ENCODE data around the gene C6orf47.

C6orf47 gene

GRCh38 chr6:31676322-31676903 is 15.8 kb upstream of the C6orf47 start:
- H3K27ac ChIP-seq: no peak overlapping the region
- H3K4me3 ChIP-seq (ENCODE audit: low read depth, low read length): no peak overlapping the region
- no peak overlapping the region for H2AFZ ChIP-seq
- H3K79me2 ChIP-seq: no peaks in the 10 kb centered on the region
- H3K27me3 ChIP-seq (ENCODE audit: control insufficient read depth, insufficient read depth, low read length): no peaks in the 10 kb centered on the region
- no peak for TF ChIP-seq CTCF (IDR thresholded peaks at IDR 0.05)
- no peak overlapping the region for H3K9ac ChIP-seq
- no peak overlapping the region for H3K4me2 ChIP-seq (ENCODE audit: low read length)
- no peaks in the 10 kb centered on the region for H3K9me3 ChIP-seq (ENCODE audit: control insufficient read depth, low read length)
- H3K4me1 ChIP-seq: peaks cover 9% of the 10 kb centered on the region
- no peaks in the 10 kb centered on the region for H3K36me3 ChIP-seq (ENCODE audit: control insufficient read depth, insufficient read depth, low read length)

- Histone ChIP-seq H3K27ac (no peak within 1 kb of the TSS), H3K4me2 (ENCODE audit: low read length) (no peak within 1 kb of the TSS), H3K9me3 (ENCODE audit: control insufficient read depth, low read length) (no peaks in the 10 kb centered on the region), H3K36me3 (ENCODE audit: control insufficient read depth, insufficient read depth, low read length) (no peaks in the 10 kb centered on the region), H2AFZ (no peak within 1 kb of the TSS), H3K9ac (no peak within 1 kb of the TSS), H3K79me2 (peaks cover 14% of the 10 kb centered on the region), H3K4me3 (ENCODE audit: low read depth, low read length) (no peak within 1 kb of the TSS), H3K4me1 (no peaks in the 10 kb centered on the region), H3K27me3 (ENCODE audit: control insufficient read depth, insufficient read depth, low read length) (no peaks in the 10 kb centered on the region)
- no peak for TF ChIP-seq CTCF (IDR thresholded peaks at IDR 0.05)
These were observed 9.1 kb upstream of the C6orf47 start, which contains the start of gene LY6G5B for GRCh38 chr6:31669676-31670075. LY6G5B (plus strand) TSS chr6:31669976; CDS start chr6:31670951, 975 bp downstream.

- peak overlapping the region; percentile 99 for H3K27ac ChIP-seq
- H3K4me3 ChIP-seq (ENCODE audit: low read depth, low read length): peak overlapping the region; percentile 99
- no peaks in the 10 kb centered on the region for H3K36me3 ChIP-seq (ENCODE audit: control insufficient read depth, insufficient read depth, low read length)
- no peaks in the 10 kb centered on the region for H3K9me3 ChIP-seq (ENCODE audit: control insufficient read depth, low read length)
- H3K79me2 ChIP-seq: peaks cover 18% of the 10 kb centered on the region
- H3K4me2 ChIP-seq (ENCODE audit: low read length): peak overlapping the region; percentile 98
- peak overlapping the region; percentile 92 for H2AFZ ChIP-seq
- no peaks in the 10 kb centered on the region for H3K27me3 ChIP-seq (ENCODE audit: control insufficient read depth, insufficient read depth, low read length)
- H3K9ac ChIP-seq: peak overlapping the region; percentile 91
- peaks cover 8% of the 10 kb centered on the region for H3K4me1 ChIP-seq
- TF ChIP-seq CTCF (IDR thresholded peaks at IDR 0.05): no peak
These were observed 5.9 kb upstream of the C6orf47 start for GRCh38 chr6:31666337-31666965.

- H3K4me1 ChIP-seq: peaks cover 12% of the 10 kb centered on the region
- H3K36me3 ChIP-seq (ENCODE audit: control insufficient read depth, insufficient read depth, low read length): no peaks in the 10 kb centered on the region
These were observed 5.1 kb upstream of the C6orf47 start, which contains the start of gene CSNK2B for GRCh38 chr6:31665501-31666336. CSNK2B (plus strand) TSS chr6:31666080; CDS start chr6:31666832, 752 bp downstream.

More at GRCh38 chr6:31665501-31666336, 5.1 kb upstream of the C6orf47 start, which contains the start of gene CSNK2B:
- peak; percentile 38 for TF ChIP-seq CTCF (IDR thresholded peaks at IDR 0.05)
- Histone ChIP-seq H3K4me2 (ENCODE audit: low read length) (peak within 1 kb of the TSS; percentile 99), H3K79me2 (peaks cover 18% of the 10 kb centered on the region), H3K9me3 (ENCODE audit: control insufficient read depth, low read length) (no peaks in the 10 kb centered on the region), H3K27ac (peak within 1 kb of the TSS; percentile 99), H2AFZ (peak within 1 kb of the TSS; percentile 92), H3K27me3 (ENCODE audit: control insufficient read depth, insufficient read depth, low read length) (no peaks in the 10 kb centered on the region), H3K9ac (peak within 1 kb of the TSS; percentile 91), H3K4me3 (ENCODE audit: low read depth, low read length) (peak within 1 kb of the TSS; percentile 99)
